NCI-H526 (cell line): Measurements from ENCODE around the gene ARF5.

Source experiments
- DNase-seq, 2 experiments: peaks; one replicate each; lab custom pipeline; 2025; lab: John Stamatoyannopoulos, UW

ARF5 gene

GRCh38 chr7:127588697-127589482, 679 bp downstream of the ARF5 start:
- DNase-seq = peak; percentile 66 to 85

DNA sequence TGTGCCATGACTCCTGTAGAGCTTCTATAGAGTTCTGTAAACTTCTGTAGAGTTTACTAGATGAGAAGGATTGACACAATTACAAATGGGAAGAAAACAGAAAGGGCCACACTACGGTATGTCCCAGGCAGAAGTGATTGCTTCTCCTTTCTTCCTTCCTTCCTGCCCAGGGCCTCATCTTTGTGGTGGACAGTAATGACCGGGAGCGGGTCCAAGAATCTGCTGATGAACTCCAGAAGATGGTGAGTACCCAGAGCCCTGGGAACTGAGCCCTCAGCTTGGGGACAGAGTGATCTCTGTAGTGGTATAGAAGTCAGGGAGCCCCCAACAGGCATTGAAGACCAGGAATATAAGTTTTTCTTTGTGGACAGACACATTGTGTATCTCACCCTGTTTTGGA, 1.7 kb downstream of the ARF5 start:
- no peak for DNase-seq

DNA sequence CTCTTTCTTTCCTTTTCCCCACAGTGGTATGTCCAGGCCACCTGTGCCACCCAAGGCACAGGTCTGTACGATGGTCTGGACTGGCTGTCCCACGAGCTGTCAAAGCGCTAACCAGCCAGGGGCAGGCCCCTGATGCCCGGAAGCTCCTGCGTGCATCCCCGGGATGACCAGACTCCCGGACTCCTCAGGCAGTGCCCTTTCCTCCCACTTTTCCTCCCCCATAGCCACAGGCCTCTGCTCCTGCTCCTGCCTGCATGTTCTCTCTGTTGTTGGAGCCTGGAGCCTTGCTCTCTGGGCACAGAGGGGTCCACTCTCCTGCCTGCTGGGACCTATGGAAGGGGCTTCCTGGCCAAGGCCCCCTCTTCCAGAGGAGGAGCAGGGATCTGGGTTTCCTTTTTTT, 3.0 kb downstream of the ARF5 start:
- DNase-seq = no peak

GRCh38 chr7:127591591-127591990, 3.4 kb downstream of the ARF5 start:
- no peak for DNase-seq

- no peak for DNase-seq
Measured at GRCh38 chr7:127592550-127592949, 4.3 kb downstream of the ARF5 start.

- no peak for DNase-seq
Measured at GRCh38 chr7:127594490-127594889, 6.3 kb downstream of the ARF5 start.

GRCh38 chr7:127595737-127596136, 7.5 kb downstream of the ARF5 start:
- DNase-seq = no peak

GRCh38 chr7:127598318-127598717, 10.1 kb downstream of the ARF5 start:
- peak in 1 of 2 experiments; percentile 25 for DNase-seq

GRCh38 chr7:127600885-127601284, 12.7 kb downstream of the ARF5 start:
- DNase-seq = no peak

GRCh38 chr7:127608446-127608845, 20.2 kb downstream of the ARF5 start:
- no peak for DNase-seq

- DNase-seq = no peak
Measured at GRCh38 chr7:127609297-127609696, 21.1 kb downstream of the ARF5 start.

DNA sequence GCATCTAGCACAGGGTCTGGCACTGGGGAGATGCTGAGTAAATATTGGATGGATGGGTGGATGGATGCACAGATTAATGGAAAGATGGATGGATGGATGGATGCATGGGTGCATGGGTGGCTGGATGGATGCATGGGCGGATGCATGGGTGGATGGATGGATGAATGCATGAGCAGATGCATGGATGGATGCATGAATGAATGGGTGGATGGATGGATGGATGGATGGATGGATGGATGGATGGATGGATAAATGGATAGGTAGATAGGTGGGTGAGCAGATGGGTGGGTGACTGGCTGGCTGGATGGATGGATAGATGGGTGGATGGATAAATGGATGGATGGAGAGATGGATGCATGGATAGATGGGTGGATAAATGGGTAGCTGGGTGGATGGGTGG, 24.1 kb downstream of the ARF5 start:
- no peak for DNase-seq

- DNase-seq = no peak
Measured at GRCh38 chr7:127616724-127617123, 28.5 kb downstream of the ARF5 start.

DNA sequence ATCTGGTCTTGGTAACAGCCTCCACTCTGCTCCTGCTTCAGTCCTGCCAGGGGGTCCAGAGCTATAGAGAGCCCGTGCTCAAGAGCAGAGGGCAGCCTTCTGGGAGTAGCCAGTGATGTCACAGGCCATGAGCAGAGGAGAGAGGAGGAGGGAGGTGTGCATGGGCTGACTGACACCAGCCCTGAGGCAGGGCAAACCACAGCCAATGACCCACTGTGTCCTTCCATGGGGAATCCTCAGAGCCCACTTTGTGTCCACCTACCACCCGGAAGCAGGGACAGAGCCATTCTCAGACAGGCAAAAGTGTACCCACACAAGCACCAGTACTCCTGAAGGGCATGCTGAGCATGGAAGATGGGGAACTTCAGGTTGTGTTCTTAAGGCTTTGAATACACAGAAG, 29.8 kb downstream of the ARF5 start, which contains the start of gene PAX4:
TSS of gene PAX4 (minus strand) at position 101 of the 400 bp plus-strand sequence. CDS start 2,214 bp downstream, outside the sequence.
- no peak for DNase-seq

DNA sequence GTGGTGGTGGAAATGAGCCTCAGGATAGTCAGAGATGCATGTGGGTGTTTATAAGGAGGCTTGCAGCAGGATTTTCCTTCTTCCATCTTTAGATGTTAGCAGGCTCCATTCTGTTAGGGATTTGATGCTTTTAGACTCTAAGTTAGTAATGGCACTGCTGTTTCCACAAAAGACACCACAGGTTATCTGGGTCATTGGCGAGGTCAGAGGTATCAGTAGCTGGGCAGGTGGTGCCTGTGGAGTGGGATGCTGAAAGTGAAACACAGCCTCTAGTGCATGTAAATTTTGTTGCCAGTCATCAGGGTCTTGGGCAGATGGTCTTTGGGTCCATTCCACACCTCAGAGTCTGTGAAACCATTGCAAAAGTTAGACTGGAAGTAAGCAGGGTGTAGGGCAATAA, 30.6 kb downstream of the ARF5 start:
- no peak for DNase-seq

GRCh38 chr7:127619681-127620405, 31.6 kb downstream of the ARF5 start:
- DNase-seq = no peak

DNA sequence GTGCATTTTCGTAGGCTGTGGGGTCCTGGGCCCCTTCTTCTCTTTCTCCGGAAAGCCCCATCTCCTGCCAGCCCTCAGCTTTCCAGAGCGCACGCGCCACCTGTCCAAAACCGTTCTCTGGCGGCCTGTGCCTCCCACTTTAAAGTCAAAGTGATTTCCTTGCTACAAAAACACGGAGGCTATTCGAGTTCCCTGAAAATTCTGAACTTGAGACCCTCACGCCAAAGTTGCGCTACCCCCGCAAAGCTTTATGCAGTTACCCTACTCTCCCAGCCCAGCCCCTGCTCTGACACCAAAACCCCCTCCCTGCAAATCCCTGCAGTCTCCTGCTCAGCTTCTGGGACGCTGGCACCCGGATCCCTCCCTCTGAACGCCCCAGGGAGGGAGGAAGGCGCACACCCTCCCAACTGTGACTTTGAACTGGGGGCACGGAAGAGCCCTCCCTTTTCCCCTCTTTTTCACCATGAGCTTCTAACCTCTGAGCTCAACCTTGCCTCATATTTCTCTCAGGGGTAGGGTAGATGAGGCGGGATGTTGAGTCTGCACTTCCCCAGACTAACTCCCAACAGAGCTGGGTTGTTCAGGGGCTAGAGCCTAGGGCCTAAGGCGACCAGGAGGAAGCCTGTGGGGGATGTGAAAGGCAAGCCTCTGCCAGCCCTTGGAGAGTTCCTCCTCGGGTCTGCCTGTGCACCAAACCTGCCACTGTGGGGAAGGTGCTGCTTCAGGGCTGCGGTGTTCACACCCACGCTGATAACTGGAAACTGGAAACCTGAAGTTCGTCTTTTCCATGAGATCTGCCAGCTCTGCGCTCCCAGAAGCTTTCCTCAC, 32.4 kb downstream of the ARF5 start:
- DNase-seq = no peak

DNA sequence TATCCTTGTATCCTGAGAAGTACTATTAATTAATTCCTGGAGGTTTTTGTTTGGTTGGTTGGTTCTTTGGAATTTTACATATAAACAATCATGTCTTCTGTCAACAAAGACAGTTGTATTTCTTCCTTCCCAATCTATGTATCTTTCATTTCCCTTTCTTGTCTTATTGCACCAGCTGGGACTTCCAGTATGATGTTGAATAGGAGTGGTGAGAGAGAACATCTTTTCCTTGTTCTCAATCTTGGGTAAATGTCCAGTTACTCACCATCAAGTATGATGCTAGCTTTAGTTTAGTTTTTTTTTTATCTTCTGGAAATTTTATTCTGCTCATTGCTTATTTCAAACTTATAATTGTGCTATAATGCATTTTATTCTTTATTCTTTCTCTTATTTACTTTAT, 37.1 kb downstream of the ARF5 start:
- DNase-seq = no peak

GRCh38 chr7:127628445-127628844, 40.2 kb downstream of the ARF5 start:
- DNase-seq = no peak

DNA sequence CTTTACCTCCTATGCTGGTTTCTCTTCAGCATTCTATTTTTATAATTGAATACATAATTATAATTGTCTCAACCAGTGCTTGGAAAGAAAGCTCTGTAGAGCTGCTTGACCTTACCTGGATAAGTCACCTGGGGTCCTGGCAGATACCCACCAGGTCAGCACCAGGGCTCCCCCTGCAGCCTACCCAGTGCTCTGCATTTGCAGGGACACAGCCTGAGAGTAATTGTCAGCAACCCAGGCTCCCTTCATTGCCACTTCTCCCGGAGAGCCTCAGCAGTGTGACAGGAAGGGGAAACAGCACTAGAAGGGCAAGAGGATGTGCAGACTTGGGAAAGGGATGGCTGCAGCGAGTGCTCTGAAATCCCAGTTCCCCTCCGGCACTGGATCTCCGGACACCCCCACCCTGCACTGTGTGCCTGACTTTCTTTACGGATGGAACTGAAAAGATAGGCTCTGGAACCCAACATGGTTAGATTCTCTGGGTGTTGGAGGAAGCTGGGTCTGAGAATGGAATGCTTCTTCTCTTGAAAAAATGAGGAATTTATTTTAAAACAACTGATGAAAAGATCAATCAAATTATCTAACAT, 41.1 kb downstream of the ARF5 start:
- peak; percentile 24 to 65 for DNase-seq

- no peak for DNase-seq
Measured at GRCh38 chr7:127632276-127632910, 44.2 kb downstream of the ARF5 start.
